Effector memory CD4-positive, alpha-beta T cell (primary cell): ENCODE results near the gene SYNGAP1.
"Not testable (repeated sequence)": the region's sequence is repeated elsewhere in the genome, so short reads cannot be mapped to it uniquely, and the experiment has no call there.

ENCODE experiments used
- DNase-seq, 3 donors: peaks; one replicate each; pipeline ENCODE4 v3.0.0-alpha.2; 2020
- H3K27ac ChIP-seq: 2 replicates; pipeline ENCODE4 v1.7.0; 2013; ENCODE audit warnings: mild to moderate bottlenecking, low read length, moderate library complexity; ENCODE audit not compliant: insufficient read depth, poor library complexity, severe bottlenecking
- H3K27me3 ChIP-seq: replicated peaks from 2 replicates; pipeline ENCODE4 v1.7.0; 2013; ENCODE audit warnings: mild to moderate bottlenecking, low read length; ENCODE audit not compliant: insufficient read depth, control insufficient read depth, poor library complexity, severe bottlenecking
- H3K36me3 ChIP-seq: 2 replicates; pipeline ENCODE4 v1.7.0; 2013; ENCODE audit warnings: mild to moderate bottlenecking, low read length, moderate library complexity; ENCODE audit not compliant: control insufficient read depth, insufficient read depth
- H3K4me1 ChIP-seq: 2 replicates; pipeline ENCODE4 v1.7.0; 2013; ENCODE audit warnings: low read length, mild to moderate bottlenecking; ENCODE audit not compliant: control insufficient read depth, insufficient read depth, poor library complexity, severe bottlenecking
- H3K4me3 ChIP-seq: 2 replicates; pipeline ENCODE4 v1.7.0; 2013; ENCODE audit warnings: low read length, low read depth, mild to moderate bottlenecking; ENCODE audit not compliant: insufficient read depth, poor library complexity, severe bottlenecking
- H3K9me3 ChIP-seq: 2 replicates; pipeline ENCODE4 v1.7.0; 2013; ENCODE audit warnings: mild to moderate bottlenecking, low read length, moderate library complexity; ENCODE audit not compliant: control insufficient read depth

SYNGAP1 gene

GRCh38 chr6:33383427-33384185 is 36.3 kb upstream of the SYNGAP1 start:
- no peak for DNase-seq
- no peaks in the 10 kb centered on the region for H3K27me3 ChIP-seq
- H3K4me3 ChIP-seq = no peak overlapping the region
- no peak overlapping the region for H3K27ac ChIP-seq
- no peaks in the 10 kb centered on the region for H3K36me3 ChIP-seq
- H3K4me1 ChIP-seq = no peaks in the 10 kb centered on the region
- H3K9me3 ChIP-seq = no peaks in the 10 kb centered on the region

GRCh38 chr6:33384581-33385020 is 35.3 kb upstream of the SYNGAP1 start:
- Histone ChIP-seq H3K36me3 (no peaks in the 10 kb centered on the region), H3K4me1 (no peaks in the 10 kb centered on the region), H3K9me3 (no peaks in the 10 kb centered on the region), H3K27ac (no peak overlapping the region), H3K27me3 (no peaks in the 10 kb centered on the region), H3K4me3 (no peak overlapping the region)
- DNase-seq = no peak

DNA sequence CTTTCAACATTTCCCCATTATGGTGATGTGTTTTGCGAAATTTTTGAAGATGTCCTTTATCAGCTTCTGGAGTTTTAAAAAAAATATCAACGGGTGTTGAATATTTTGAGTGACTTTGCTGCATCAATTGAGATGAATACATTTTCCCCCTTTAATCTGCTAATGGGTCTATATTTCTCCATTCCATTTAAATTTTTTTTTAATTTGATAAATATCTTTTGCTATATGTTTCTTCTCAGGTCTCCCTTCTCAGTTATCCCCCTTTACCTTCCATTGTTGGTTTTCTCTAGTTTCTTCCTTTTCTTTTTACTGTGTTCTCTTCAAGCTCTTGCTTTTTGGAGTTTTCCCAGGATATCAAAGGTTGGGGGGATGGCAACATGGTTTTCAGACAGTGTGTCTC is 29.7 kb upstream of the SYNGAP1 start:
- H3K36me3 ChIP-seq = no peaks in the 10 kb centered on the region
- H3K27ac ChIP-seq = no peak overlapping the region
- no peaks in the 10 kb centered on the region for H3K9me3 ChIP-seq
- H3K27me3 ChIP-seq = no peaks in the 10 kb centered on the region
- peaks cover 13% of the 10 kb centered on the region for H3K4me1 ChIP-seq
- DNase-seq = no peak
- H3K4me3 ChIP-seq = no peak overlapping the region

GRCh38 chr6:33390767-33391277 is 29.0 kb upstream of the SYNGAP1 start:
- H3K9me3 ChIP-seq = no peaks in the 10 kb centered on the region
- no peaks in the 10 kb centered on the region for H3K36me3 ChIP-seq
- peaks cover 13% of the 10 kb centered on the region for H3K4me1 ChIP-seq
- DNase-seq = no peak
- H3K27ac ChIP-seq = peak overlapping the region; percentile 71
- H3K27me3 ChIP-seq = no peaks in the 10 kb centered on the region
- H3K4me3 ChIP-seq = no peak overlapping the region

DNA sequence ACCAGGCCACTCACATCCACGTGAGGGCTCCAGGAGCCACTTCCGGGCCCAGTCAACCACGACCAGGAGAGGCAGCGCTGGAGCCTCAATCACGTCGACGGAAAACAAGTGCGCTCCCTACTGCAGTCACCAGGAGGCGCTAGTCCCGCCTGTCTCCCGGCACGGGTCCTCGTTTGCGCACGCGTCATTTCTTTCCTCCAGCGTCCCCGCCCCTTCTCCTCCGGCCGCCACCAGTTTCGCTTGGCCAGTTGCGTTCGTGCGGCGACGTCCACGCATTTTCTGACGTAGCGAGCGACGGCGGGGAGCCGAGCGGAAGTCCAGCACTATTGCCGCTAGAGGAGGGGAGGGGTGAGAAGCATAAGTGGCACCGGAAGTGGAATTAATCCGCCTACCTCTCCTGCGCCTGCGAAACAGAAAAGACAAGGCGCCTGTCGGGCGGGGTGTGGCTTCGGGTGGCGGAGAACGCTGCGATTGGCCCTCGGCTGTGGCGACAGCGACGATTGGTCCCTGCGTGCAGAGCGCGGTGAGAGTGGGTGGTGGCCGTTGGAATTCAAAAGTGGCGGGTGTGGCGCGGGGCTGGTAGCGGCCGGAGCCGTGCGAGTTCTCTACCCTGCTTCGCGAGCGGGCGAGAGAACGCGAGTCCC is 28.5 kb upstream of the SYNGAP1 start, which contains the start of gene KIFC1:
Gene KIFC1, plus strand, starts transcription at position 546 of the 644 bp plus-strand sequence. CDS start 163 bp downstream, outside the sequence.
- Histone ChIP-seq H3K9me3 (no peaks in the 10 kb centered on the region), H3K4me1 (peaks cover 13% of the 10 kb centered on the region), H3K4me3 (peak within 1 kb of the TSS; percentile 54), H3K27me3 (no peaks in the 10 kb centered on the region), H3K27ac (peak within 1 kb of the TSS; percentile 71), H3K36me3 (no peaks in the 10 kb centered on the region)
- DNase-seq = peak; percentile 98 to 99 (median 99)

DNA sequence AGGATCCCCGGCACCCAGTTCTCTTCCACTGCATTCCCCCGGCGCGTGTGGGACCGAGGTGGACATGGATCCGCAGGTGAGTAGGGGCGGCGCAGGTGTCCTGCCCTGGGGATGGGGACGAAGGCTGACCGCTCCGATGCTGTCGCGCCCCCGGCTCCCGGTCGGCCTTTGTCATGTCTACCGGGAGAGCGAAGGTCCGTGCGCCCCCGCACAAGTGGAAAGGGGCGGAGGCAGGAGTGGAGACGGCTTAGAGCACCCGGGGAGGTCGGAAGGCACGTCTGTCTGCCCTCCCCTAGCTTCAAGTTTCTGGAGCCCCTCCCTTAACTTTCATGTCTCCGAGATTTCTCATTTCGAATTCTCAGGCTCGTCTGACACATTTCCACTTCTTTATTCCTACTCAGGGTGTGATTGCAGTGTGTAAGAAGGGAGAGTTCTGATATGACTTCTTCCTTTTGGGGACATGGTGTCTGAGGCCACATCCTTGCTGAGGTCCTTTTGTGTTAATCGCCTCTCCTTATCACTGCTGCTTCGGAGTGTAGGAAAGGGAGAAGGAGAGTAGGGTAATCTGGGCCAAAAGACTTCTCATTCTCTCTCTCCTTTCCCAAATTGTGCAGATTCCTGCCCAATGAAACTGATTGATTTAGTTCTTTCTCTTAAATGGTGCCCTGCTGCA is 27.8 kb upstream of the SYNGAP1 start:
- Histone ChIP-seq H3K4me1 (peaks cover 13% of the 10 kb centered on the region), H3K4me3 (peak overlapping the region; percentile 54), H3K27ac (peak overlapping the region; percentile 24), H3K9me3 (no peaks in the 10 kb centered on the region), H3K36me3 (no peaks in the 10 kb centered on the region), H3K27me3 (no peaks in the 10 kb centered on the region)
- no peak for DNase-seq

DNA sequence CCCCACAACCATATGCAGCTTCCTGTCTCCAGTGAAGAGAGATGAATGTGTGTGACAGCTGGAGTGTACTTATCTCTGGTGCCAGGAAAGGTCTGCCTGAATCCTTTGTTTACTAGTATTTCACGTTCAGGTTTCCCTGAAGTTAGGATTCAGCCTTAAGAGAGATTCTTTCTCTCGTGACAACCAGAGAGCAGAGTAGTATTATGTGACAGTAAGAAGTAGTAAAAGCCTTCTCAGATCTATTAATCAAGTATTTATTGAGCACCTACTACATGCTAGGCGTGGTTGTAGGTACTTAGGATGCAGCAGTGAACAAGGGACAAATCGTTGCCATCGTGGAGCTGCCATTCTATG is 27.3 kb upstream of the SYNGAP1 start:
- H3K27me3 ChIP-seq = no peaks in the 10 kb centered on the region
- DNase-seq = no peak
- H3K9me3 ChIP-seq = no peaks in the 10 kb centered on the region
- H3K36me3 ChIP-seq = no peaks in the 10 kb centered on the region
- H3K4me3 ChIP-seq = no peak overlapping the region
- peaks cover 13% of the 10 kb centered on the region for H3K4me1 ChIP-seq
- H3K27ac ChIP-seq = no peak overlapping the region

- Histone ChIP-seq H3K9me3 (no peaks in the 10 kb centered on the region), H3K4me1 (peaks cover 13% of the 10 kb centered on the region), H3K27ac (no peak overlapping the region), H3K4me3 (no peak overlapping the region), H3K27me3 (no peaks in the 10 kb centered on the region), H3K36me3 (no peaks in the 10 kb centered on the region)
- no peak for DNase-seq
Measured at GRCh38 chr6:33392979-33393378, 26.9 kb upstream of the SYNGAP1 start.

- no peak for DNase-seq
- Histone ChIP-seq H3K27me3 (no peaks in the 10 kb centered on the region), H3K36me3 (no peaks in the 10 kb centered on the region), H3K9me3 (no peaks in the 10 kb centered on the region), H3K27ac (no peak overlapping the region), H3K4me3 (no peak overlapping the region), H3K4me1 (no peaks in the 10 kb centered on the region)
Measured at GRCh38 chr6:33397541-33397940, 22.3 kb upstream of the SYNGAP1 start.

- not testable (repeated sequence) for H3K36me3 ChIP-seq, H3K9me3 ChIP-seq, H3K27ac ChIP-seq, H3K27me3 ChIP-seq, DNase-seq, H3K4me3 ChIP-seq, H3K4me1 ChIP-seq
Measured at GRCh38 chr6:33398601-33399000, 21.3 kb upstream of the SYNGAP1 start.
